Vagina (tissue), 2 donors: Measurements from ENCODE around the gene YES1. TPM values are rescaled to one million over a fixed set of nuclear protein-coding genes. Genes with fewer than 3 reads are reported as not detected.
"Not testable (repeated sequence)": the region's sequence is repeated elsewhere in the genome, so short reads cannot be mapped to it uniquely, and the experiment has no call there.

ENCODE experiments used
- DNase-seq, 2 donors: peaks; one replicate each; pipeline ENCODE4 v3.0.0-alpha.2; 2017; ENCODE audit errors: extremely low spot score in 2 of 2
- H3K27ac ChIP-seq: fragments of 200-600 bp; sonication (generic); one replicate; pipeline ENCODE4 v1.5.1; 2019
- H3K27me3 ChIP-seq: fragments of 200-600 bp; sonication (generic); one replicate; pipeline ENCODE4 v1.5.1; 2019
- H3K36me3 ChIP-seq, 2 donors: fragments of 200-600 bp; sonication (generic); one replicate each; pipeline ENCODE4 v1.5.1; 2017 to 2019
- H3K4me1 ChIP-seq: fragments of 200-600 bp; sonication (generic); one replicate; pipeline ENCODE4 v1.5.1; 2019
- H3K4me3 ChIP-seq, 2 donors: fragments of 200-600 bp; sonication (generic); 1 replicate in 1 of 2; 2 replicates in 1 of 2; pipeline ENCODE4 v1.5.1; 2016 to 2019
- H3K9me3 ChIP-seq: fragments of 200-600 bp; sonication (generic); one replicate; pipeline ENCODE4 v1.5.1; 2019
- POLR2A ChIP-seq, 2 donors: fragments of 450-650 bp; IDR thresholded peaks; one replicate each; pipeline ENCODE4 v1.6.1; 2017; ENCODE audit warnings: antibody characterized with exemption in 2 of 2, mild to moderate bottlenecking in 2 of 2, moderate library complexity in 2 of 2
- POLR2AphosphoS5 ChIP-seq, 2 donors: sonication (generic); formaldehyde crosslinking; IDR thresholded peaks; one replicate each; pipeline ENCODE4 v1.9.0; 2017; ENCODE audit warnings: antibody characterized with exemption in 2 of 2, mild to moderate bottlenecking in 2 of 2, low read depth in 1 of 2; ENCODE audit not compliant: insufficient read depth in 1 of 2
- intact Hi-C: fragments of 100-400 bp; cut with DNase I; formaldehyde crosslinking; loops from one replicate; pipeline ENCODE4 v1.15.1; 2023
- total RNA-seq: library from RNA; depleted of rRNA; stranded (reverse); fragments of >200 nt; gene quantifications from one replicate; pipeline ENCODE4 v1.2.3, GENCODE V29; 2016
- TF ChIP-seq, protein P1 (sequence below), 3 experiments: fragments of 450-650 bp in 2 of 3; fragments of 200-600 bp in 1 of 3; sonication (generic) in 1 of 3; IDR thresholded peaks; one replicate each; pipeline ENCODE4 v1.5.1; 2017 to 2019; ENCODE audit warnings: antibody characterized with exemption in 3 of 3, mild to moderate bottlenecking in 2 of 3, moderate library complexity in 2 of 3

YES1 gene
- total RNA-seq, 1 donor from 2014 or later, result 92.1 TPM

- H3K9me3 ChIP-seq, result no peaks in the 10 kb centered on the region
- H3K27ac ChIP-seq, result no peak overlapping the region
- no peaks in the 10 kb centered on the region for H3K27me3 ChIP-seq
- DNase-seq, result no peak
- H3K4me1 ChIP-seq, result no peaks in the 10 kb centered on the region
- H3K36me3 ChIP-seq, result no peaks in the 10 kb centered on the region
- TF ChIP-seq, protein P1, sequence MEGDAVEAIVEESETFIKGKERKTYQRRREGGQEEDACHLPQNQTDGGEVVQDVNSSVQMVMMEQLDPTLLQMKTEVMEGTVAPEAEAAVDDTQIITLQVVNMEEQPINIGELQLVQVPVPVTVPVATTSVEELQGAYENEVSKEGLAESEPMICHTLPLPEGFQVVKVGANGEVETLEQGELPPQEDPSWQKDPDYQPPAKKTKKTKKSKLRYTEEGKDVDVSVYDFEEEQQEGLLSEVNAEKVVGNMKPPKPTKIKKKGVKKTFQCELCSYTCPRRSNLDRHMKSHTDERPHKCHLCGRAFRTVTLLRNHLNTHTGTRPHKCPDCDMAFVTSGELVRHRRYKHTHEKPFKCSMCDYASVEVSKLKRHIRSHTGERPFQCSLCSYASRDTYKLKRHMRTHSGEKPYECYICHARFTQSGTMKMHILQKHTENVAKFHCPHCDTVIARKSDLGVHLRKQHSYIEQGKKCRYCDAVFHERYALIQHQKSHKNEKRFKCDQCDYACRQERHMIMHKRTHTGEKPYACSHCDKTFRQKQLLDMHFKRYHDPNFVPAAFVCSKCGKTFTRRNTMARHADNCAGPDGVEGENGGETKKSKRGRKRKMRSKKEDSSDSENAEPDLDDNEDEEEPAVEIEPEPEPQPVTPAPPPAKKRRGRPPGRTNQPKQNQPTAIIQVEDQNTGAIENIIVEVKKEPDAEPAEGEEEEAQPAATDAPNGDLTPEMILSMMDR (IDR thresholded peaks at IDR 0.05), result no peak
- TF ChIP-seq POLR2A (IDR thresholded peaks at IDR 0.05), result no peak
- intact Hi-C loops, result no loop called here
- no peak overlapping the region for H3K4me3 ChIP-seq
Observed at GRCh38 chr18:765764-766549, 46.1 kb downstream of the YES1 start.

DNA sequence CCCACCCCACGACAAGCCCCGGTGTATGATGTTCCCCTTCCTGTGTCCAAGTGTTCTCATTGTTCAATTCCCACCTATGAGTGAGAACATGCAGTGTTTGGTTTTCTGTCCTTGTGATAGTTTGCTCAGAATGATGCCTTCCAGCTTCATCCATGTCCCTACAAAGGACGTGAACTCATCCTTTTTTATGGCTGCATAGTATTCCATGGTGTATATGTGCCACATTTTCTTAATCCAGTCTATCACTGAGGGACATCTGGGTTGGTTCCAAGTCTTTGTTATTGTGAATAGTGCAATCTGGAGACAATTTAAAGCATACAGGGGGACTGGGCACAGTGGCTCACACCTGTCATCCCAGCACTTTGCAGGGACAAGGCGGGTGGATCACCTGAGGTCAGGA is 52.2 kb downstream of the YES1 start:
- H3K9me3 ChIP-seq, DNase-seq, intact Hi-C loops, H3K4me3 ChIP-seq, H3K27me3 ChIP-seq, H3K4me1 ChIP-seq, H3K36me3 ChIP-seq, H3K27ac ChIP-seq: not testable (repeated sequence)

- TF ChIP-seq, protein P1 (IDR thresholded peaks at IDR 0.05), result no peak
- TF ChIP-seq POLR2A (IDR thresholded peaks at IDR 0.05), result no peak
- TF ChIP-seq POLR2AphosphoS5 (IDR thresholded peaks at IDR 0.05; ENCODE audit: insufficient read depth in 1 of 2, low read depth in 1 of 2), result no peak
- Histone ChIP-seq H3K27me3 (no peaks in the 10 kb centered on the region), H3K4me1 (no peaks in the 10 kb centered on the region), H3K9me3 (no peaks in the 10 kb centered on the region), H3K4me3 (no peak overlapping the region), H3K27ac (no peak overlapping the region), H3K36me3 (peaks cover 0 to 8% of the 10 kb centered on the region in 2 donors)
- intact Hi-C loops, result no loop called here
- DNase-seq, result no peak
Observed at GRCh38 chr18:755506-755905, 56.5 kb downstream of the YES1 start.

- no peak for DNase-seq
- Histone ChIP-seq H3K4me1 (no peaks in the 10 kb centered on the region), H3K27ac (no peak overlapping the region), H3K27me3 (no peaks in the 10 kb centered on the region), H3K4me3 (no peak overlapping the region), H3K36me3 (peaks cover 0 to 8% of the 10 kb centered on the region in 2 donors), H3K9me3 (no peaks in the 10 kb centered on the region)
- TF ChIP-seq POLR2A (IDR thresholded peaks at IDR 0.05) (no peak), POLR2AphosphoS5 (IDR thresholded peaks at IDR 0.05; ENCODE audit: insufficient read depth in 1 of 2, low read depth in 1 of 2) (no peak)
- TF ChIP-seq, protein P1 (IDR thresholded peaks at IDR 0.05), result no peak
- intact Hi-C loops, result no loop called here
Observed at GRCh38 chr18:754656-755055, 57.4 kb downstream of the YES1 start.

DNA sequence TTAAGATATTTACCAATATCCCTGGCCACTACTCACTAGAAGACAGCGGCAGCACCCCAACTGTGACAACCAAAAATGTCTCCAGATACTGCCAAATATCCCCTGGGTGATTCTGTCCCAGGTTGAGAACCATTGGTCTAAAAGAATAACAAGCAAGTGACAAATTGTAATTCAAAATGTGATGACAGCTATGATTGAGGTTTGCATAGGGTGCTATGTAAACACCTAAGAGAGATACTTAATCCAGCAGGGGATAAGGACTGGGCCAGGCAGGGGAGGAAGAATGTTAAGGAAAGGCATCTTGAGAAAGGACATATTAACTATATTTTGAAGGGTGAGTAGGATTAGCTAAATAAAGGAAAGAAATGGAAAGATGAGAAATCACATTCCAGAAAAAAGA is 61.6 kb downstream of the YES1 start:
- peaks cover 0 to 17% of the 10 kb centered on the region in 2 donors for H3K36me3 ChIP-seq
- H3K4me3 ChIP-seq, result no peak overlapping the region
- no peak for DNase-seq
- TF ChIP-seq POLR2AphosphoS5 (IDR thresholded peaks at IDR 0.05; ENCODE audit: insufficient read depth in 1 of 2, low read depth in 1 of 2) (no peak), POLR2A (IDR thresholded peaks at IDR 0.05) (no peak)
- TF ChIP-seq, protein P1 (IDR thresholded peaks at IDR 0.05), result no peak
- H3K27me3 ChIP-seq, result no peaks in the 10 kb centered on the region
- no peaks in the 10 kb centered on the region for H3K9me3 ChIP-seq
- intact Hi-C loops, result no loop called here
- no peak overlapping the region for H3K27ac ChIP-seq
- H3K4me1 ChIP-seq, result no peaks in the 10 kb centered on the region
